PFSK-1 (cell line): ENCODE data around the gene PRR36.

Source experiments
- FOXP2 ChIP-seq: optimal IDR thresholded peaks from 2 replicates; pipeline ENCODE3; 2011; ENCODE audit warnings: borderline replicate concordance, control low read depth, inconsistent platforms; ENCODE audit not compliant: insufficient read depth; ENCODE audit errors: extremely low read length, extremely low read depth
- POLR2AphosphoS5 ChIP-seq: IDR thresholded peaks from 2 replicates; pipeline ENCODE4 v1.6.1; 2012; ENCODE audit warnings: low read depth, mild to moderate bottlenecking, control low read depth, low read length, moderate library complexity
- SIN3A ChIP-seq: IDR thresholded peaks from 2 replicates; pipeline ENCODE4 v1.6.1; 2012; ENCODE audit warnings: mild to moderate bottlenecking, low read length, moderate library complexity, borderline replicate concordance; ENCODE audit not compliant: insufficient read depth
- TAF1 ChIP-seq: IDR thresholded peaks from 2 replicates; pipeline ENCODE4 v1.6.1; 2012; ENCODE audit warnings: low read length, control low read depth, borderline replicate concordance; ENCODE audit not compliant: insufficient read depth
- TF ChIP-seq, protein P1 (sequence below), 2 experiments: IDR thresholded peaks; 2 replicates each; pipeline versions ENCODE4 v1.6.1 to v1.8.0; 2011 to 2012; ENCODE audit warnings: low read depth in 2 of 2, low read length in 2 of 2, control low read depth in 1 of 2, inconsistent platforms in 1 of 2, mild to moderate bottlenecking in 1 of 2, moderate library complexity in 1 of 2; ENCODE audit not compliant: insufficient read depth in 1 of 2

PRR36 gene

DNA sequence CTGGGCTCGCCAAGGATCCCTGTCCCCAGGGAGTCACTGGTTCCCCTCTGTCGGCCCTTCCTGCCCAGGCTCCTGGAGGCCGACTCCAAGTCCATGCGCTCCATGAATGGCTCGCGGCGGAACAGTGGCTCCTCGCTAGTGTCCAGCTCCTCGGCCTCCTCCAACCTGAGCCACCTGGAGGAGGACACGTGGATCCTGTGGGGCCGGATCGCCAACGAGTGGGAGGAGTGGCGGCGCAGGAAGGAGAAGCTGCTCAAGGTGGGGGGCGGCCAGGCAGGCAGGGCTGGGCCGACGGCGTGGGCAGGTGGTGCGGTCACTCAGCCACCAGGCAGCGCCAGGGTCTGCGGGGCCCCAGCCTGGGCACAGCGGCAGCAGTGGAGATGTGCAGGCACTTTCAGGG lies 26.5 kb downstream of the PRR36 start:
- TF ChIP-seq, protein P1, sequence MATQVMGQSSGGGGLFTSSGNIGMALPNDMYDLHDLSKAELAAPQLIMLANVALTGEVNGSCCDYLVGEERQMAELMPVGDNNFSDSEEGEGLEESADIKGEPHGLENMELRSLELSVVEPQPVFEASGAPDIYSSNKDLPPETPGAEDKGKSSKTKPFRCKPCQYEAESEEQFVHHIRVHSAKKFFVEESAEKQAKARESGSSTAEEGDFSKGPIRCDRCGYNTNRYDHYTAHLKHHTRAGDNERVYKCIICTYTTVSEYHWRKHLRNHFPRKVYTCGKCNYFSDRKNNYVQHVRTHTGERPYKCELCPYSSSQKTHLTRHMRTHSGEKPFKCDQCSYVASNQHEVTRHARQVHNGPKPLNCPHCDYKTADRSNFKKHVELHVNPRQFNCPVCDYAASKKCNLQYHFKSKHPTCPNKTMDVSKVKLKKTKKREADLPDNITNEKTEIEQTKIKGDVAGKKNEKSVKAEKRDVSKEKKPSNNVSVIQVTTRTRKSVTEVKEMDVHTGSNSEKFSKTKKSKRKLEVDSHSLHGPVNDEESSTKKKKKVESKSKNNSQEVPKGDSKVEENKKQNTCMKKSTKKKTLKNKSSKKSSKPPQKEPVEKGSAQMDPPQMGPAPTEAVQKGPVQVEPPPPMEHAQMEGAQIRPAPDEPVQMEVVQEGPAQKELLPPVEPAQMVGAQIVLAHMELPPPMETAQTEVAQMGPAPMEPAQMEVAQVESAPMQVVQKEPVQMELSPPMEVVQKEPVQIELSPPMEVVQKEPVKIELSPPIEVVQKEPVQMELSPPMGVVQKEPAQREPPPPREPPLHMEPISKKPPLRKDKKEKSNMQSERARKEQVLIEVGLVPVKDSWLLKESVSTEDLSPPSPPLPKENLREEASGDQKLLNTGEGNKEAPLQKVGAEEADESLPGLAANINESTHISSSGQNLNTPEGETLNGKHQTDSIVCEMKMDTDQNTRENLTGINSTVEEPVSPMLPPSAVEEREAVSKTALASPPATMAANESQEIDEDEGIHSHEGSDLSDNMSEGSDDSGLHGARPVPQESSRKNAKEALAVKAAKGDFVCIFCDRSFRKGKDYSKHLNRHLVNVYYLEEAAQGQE (IDR thresholded peaks at IDR 0.05; ENCODE audit: insufficient read depth in 1 of 2, low read depth in 2 of 2, low read length in 2 of 2): no peak
- TF ChIP-seq FOXP2: no peak
- no peak for TF ChIP-seq POLR2AphosphoS5
- no peak for TF ChIP-seq SIN3A
- no peak for TF ChIP-seq TAF1

DNA sequence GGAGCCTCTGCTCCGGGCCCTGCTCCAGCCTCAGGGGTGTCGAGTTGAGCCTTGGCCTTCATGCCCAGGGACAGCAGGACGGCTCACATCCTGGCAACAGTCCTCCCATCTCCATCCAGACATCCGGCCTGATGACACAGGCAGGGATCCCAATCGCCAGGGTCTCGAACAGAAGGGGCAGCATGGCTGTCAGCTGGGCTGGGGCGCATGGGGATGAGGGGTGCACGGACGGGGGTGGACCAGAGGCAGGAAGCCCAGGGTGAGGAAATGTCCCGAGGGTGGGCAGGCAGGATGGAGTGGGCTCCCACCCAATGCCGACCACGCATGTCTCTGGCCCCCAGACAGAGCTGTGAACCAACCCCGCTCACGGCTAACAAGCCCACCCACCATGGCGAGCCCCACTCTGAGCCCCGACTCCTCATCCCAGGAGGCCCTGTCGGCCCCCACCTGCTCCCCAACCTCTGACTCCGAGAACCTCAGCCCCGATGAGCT lies 28.0 kb downstream of the PRR36 start:
- TF ChIP-seq SIN3A: no peak
- TF ChIP-seq, protein P1 (IDR thresholded peaks at IDR 0.05; ENCODE audit: insufficient read depth in 1 of 2, low read depth in 2 of 2, low read length in 2 of 2): no peak
- TF ChIP-seq FOXP2: no peak
- no peak for TF ChIP-seq POLR2AphosphoS5
- TF ChIP-seq TAF1: no peak

DNA sequence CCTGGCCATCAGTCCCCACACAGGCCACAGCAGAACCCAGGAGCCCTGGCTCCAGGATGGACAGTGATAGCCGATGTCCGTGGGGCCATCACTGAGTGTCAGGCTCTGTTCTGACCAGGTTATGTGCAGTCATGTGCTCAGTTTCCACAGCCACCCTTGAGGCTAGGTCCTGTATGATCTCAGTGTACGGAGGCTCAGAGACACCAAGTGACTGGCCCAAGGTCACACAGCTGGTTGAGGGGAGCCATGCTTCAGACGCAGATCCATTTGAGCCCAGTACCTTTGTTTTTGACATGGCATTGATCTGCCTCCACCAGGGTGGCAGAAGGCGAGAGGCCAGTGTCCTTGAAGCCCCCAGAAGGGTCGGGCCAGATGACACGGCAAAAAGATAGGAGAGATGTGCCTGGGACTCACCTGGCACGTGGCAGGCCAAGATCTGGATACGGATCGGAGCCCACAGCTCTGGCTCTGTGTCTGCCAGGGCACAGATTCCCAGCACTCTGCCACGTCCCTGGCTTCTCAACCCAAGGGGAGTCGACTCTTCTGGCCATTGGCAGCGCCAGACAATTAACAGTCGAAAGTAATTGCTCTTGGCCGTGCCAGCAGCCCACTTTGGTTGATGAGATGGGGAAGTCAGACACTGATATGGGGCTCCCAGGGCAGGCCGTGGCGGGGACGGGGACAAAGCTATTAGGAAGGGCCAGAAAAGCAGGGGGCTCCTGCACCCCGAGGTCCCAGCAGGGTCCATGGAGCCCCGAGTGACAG lies 28.6 kb downstream of the PRR36 start:
- TF ChIP-seq TAF1 (no peak), SIN3A (no peak), POLR2AphosphoS5 (no peak), FOXP2 (no peak)
- TF ChIP-seq, protein P1 (IDR thresholded peaks at IDR 0.05; ENCODE audit: insufficient read depth in 1 of 2, low read depth in 2 of 2, low read length in 2 of 2): no peak

- TF ChIP-seq POLR2AphosphoS5: no peak
- TF ChIP-seq, protein P1 (IDR thresholded peaks at IDR 0.05; ENCODE audit: insufficient read depth in 1 of 2, low read depth in 2 of 2, low read length in 2 of 2): no peak
- no peak for TF ChIP-seq FOXP2
- no peak for TF ChIP-seq SIN3A
- no peak for TF ChIP-seq TAF1
These were observed 29.2 kb downstream of the PRR36 start for GRCh38 chr19:7844951-7845350.
